ENCODE measurements around the gene PHLDA2.

Gene PHLDA2

GRCh38 chr11:2964782-2965181 is 35.6 kb upstream of the PHLDA2 start:
- ChIA-PET CTCF (no interaction called here), POLR2A (no interaction called here)
- no peak for DNase-seq (ENCODE audit: extremely low spot score)
- TF ChIP-seq FOXA1 (IDR thresholded peaks at IDR 0.05) (no peak), SUZ12 (IDR thresholded peaks at IDR 0.05) (no peak), HDGF (IDR thresholded peaks at IDR 0.05; ENCODE audit: borderline replicate concordance) (no peak), FOXM1 (IDR thresholded peaks at IDR 0.05; ENCODE audit: borderline replicate concordance) (no peak), ARNT (IDR thresholded peaks at IDR 0.05) (no peak), NFRKB (IDR thresholded peaks at IDR 0.05) (no peak), PKNOX1 (IDR thresholded peaks at IDR 0.05) (no peak), TARDBP (IDR thresholded peaks at IDR 0.05) (no peak), L3MBTL2 (conservative IDR thresholded peaks at IDR 0.05) (no peak), ZNF384 (IDR thresholded peaks at IDR 0.05) (no peak), ELF4 (IDR thresholded peaks at IDR 0.05) (no peak), FOXK2 (IDR thresholded peaks at IDR 0.05) (no peak), CTBP1 (IDR thresholded peaks at IDR 0.05; ENCODE audit: borderline replicate concordance) (no peak), LEF1 (IDR thresholded peaks at IDR 0.05; ENCODE audit: borderline replicate concordance) (no peak), BHLHE40 (IDR thresholded peaks at IDR 0.05; ENCODE audit: borderline replicate concordance) (no peak)

DNA sequence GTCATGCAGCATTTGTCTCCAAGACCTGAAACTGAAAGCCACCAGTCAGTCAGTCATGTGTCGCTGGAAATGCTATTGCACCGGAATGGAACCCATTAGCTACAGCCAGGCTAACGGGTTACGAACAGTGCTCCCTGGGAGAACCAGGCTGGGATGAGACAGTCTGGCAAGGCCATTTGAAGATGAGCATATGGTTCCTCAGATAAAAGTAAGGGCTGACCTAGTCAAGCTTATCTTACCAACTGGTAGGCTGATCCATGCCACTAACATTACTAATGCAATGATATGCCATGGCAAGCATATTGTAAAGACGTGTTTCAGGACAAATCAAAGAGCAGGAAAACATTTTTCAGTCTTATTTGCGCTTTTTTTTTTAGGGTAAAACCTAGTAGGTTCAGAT is 34.5 kb upstream of the PHLDA2 start:
- no peak for TF ChIP-seq SUZ12 (IDR thresholded peaks at IDR 0.05)
- TF ChIP-seq BHLHE40 (IDR thresholded peaks at IDR 0.05; ENCODE audit: borderline replicate concordance): no peak
- TF ChIP-seq FOXK2 (IDR thresholded peaks at IDR 0.05): no peak
- TF ChIP-seq ELF4 (IDR thresholded peaks at IDR 0.05): no peak
- no peak for TF ChIP-seq HDGF (IDR thresholded peaks at IDR 0.05; ENCODE audit: borderline replicate concordance)
- TF ChIP-seq PKNOX1 (IDR thresholded peaks at IDR 0.05): no peak
- TF ChIP-seq CTBP1 (IDR thresholded peaks at IDR 0.05; ENCODE audit: borderline replicate concordance): no peak
- TF ChIP-seq TARDBP (IDR thresholded peaks at IDR 0.05): no peak
- no peak for TF ChIP-seq FOXM1 (IDR thresholded peaks at IDR 0.05; ENCODE audit: borderline replicate concordance)
- TF ChIP-seq ZNF384 (IDR thresholded peaks at IDR 0.05): no peak
- no peak for TF ChIP-seq SP1 (IDR thresholded peaks at IDR 0.05)
- no peak for TF ChIP-seq L3MBTL2 (conservative IDR thresholded peaks at IDR 0.05)
- TF ChIP-seq NFRKB (IDR thresholded peaks at IDR 0.05): no peak
- no peak for TF ChIP-seq FOXA1 (IDR thresholded peaks at IDR 0.05)
- TF ChIP-seq ARNT (IDR thresholded peaks at IDR 0.05): no peak
- TF ChIP-seq LEF1 (IDR thresholded peaks at IDR 0.05; ENCODE audit: borderline replicate concordance): no peak
- POLR2A ChIA-PET: no interaction called here
- CTCF ChIA-PET: no interaction called here
- no peak for DNase-seq (ENCODE audit: extremely low spot score)

DNA sequence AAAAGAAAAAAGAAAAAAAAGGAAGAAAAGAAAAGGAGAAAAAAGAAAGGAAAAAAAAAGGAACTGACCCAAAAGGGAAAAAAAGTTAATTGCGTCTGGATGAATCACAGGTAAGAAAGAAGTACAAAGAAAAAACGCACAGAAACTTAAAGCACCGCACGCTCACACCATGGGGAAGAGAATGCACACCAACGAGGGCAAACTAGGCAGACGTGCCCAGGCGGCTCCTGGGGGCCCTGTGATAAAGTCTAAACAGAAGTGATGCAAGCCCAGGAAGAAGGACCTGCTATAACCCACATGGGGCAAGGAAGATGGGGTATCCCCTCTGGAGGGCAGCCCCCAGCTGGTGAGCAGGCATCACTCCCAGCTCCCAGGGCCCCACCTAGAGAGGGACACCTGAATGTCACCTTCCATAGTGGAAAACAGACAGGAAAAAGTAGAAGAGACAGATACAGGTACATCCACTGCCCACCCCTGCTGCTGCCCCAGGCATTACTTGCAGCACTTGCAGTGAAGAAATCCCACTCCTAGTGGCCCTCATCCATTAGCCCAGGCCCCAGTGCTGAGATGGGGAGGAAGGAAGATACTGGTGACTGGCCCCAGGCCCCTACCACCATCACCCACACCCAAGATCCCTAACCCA is 34.0 kb upstream of the PHLDA2 start:
- CTCF ChIA-PET: no interaction called here
- TF ChIP-seq SP1 (IDR thresholded peaks at IDR 0.05) (no peak), TARDBP (IDR thresholded peaks at IDR 0.05) (no peak), NFRKB (IDR thresholded peaks at IDR 0.05) (no peak), FOXK2 (IDR thresholded peaks at IDR 0.05) (no peak), FOXA1 (IDR thresholded peaks at IDR 0.05) (no peak), BHLHE40 (IDR thresholded peaks at IDR 0.05; ENCODE audit: borderline replicate concordance) (no peak), ARNT (IDR thresholded peaks at IDR 0.05) (no peak), ZNF384 (IDR thresholded peaks at IDR 0.05) (no peak), L3MBTL2 (conservative IDR thresholded peaks at IDR 0.05) (no peak), SUZ12 (IDR thresholded peaks at IDR 0.05) (no peak), ELF4 (IDR thresholded peaks at IDR 0.05) (no peak), CTBP1 (IDR thresholded peaks at IDR 0.05; ENCODE audit: borderline replicate concordance) (no peak), PKNOX1 (IDR thresholded peaks at IDR 0.05) (no peak)
- no peak for DNase-seq (ENCODE audit: extremely low spot score)
- POLR2A ChIA-PET: interaction anchor here (0.6 kb wide), 1 partner anchor 154 kb away, joined by 3 read pairs; no protein-coding TSS in a partner anchor

DNA sequence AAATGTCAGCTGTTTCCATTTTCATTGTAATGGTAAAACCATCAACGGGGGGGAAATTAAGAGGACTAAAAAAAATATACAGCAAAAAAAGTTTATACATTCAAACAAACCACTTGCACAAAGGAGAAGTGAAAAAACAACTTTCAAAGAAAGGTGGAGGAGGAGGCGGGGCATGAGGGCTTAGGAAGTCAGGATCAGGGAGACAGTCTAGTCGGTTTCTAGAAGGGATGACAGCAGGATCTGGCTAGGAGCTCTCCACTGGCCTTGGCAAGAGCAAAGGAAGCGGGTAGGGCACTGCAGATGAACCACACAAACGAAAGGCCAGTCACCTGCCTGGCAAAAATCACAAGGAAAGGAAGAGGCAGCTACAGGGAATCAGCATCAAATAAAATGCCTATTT is 31.9 kb upstream of the PHLDA2 start:
- DNase-seq (ENCODE audit: extremely low spot score): no peak
- CTCF ChIA-PET: no interaction called here
- POLR2A ChIA-PET: interaction anchor here (1.2 kb wide), 1 partner anchor 31 kb away, joined by 4 read pairs; the partner anchor contains the start of gene NAP1L4
- TF ChIP-seq FOXK2 (IDR thresholded peaks at IDR 0.05) (no peak), TARDBP (IDR thresholded peaks at IDR 0.05) (no peak), HDGF (IDR thresholded peaks at IDR 0.05; ENCODE audit: borderline replicate concordance) (no peak), BHLHE40 (IDR thresholded peaks at IDR 0.05; ENCODE audit: borderline replicate concordance) (no peak), PKNOX1 (IDR thresholded peaks at IDR 0.05) (no peak), NFRKB (IDR thresholded peaks at IDR 0.05) (no peak), ZNF384 (IDR thresholded peaks at IDR 0.05) (no peak), FOXM1 (IDR thresholded peaks at IDR 0.05; ENCODE audit: borderline replicate concordance) (no peak), SUZ12 (IDR thresholded peaks at IDR 0.05) (no peak), ARNT (IDR thresholded peaks at IDR 0.05) (no peak), SP1 (IDR thresholded peaks at IDR 0.05) (no peak), LEF1 (IDR thresholded peaks at IDR 0.05; ENCODE audit: borderline replicate concordance) (no peak), L3MBTL2 (conservative IDR thresholded peaks at IDR 0.05) (no peak), ELF4 (IDR thresholded peaks at IDR 0.05) (no peak), FOXA1 (IDR thresholded peaks at IDR 0.05) (no peak)

DNA sequence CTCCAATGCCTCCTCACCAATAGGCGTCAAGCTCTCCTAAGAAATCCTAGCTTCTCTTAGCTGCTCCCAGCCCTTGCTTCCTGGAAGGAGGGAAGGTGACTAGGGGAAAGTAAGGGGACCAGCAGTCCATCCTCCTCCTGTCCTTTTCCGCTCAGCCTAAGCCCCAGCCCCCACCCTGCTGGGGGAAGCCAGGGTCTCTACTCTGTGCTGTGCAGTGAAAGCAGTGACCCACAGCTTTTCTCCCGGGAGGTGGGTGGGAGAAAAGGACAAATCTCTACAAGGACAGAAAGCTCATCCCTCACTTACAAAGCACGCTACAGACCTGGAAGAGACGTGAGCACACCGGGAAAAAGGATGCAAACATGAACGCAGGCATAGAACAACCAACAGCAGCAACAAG is 30.9 kb upstream of the PHLDA2 start:
- DNase-seq (ENCODE audit: extremely low spot score): no peak
- CTCF ChIA-PET: no interaction called here
- TF ChIP-seq FOXM1 (IDR thresholded peaks at IDR 0.05; ENCODE audit: borderline replicate concordance) (no peak), L3MBTL2 (conservative IDR thresholded peaks at IDR 0.05) (no peak), LEF1 (IDR thresholded peaks at IDR 0.05; ENCODE audit: borderline replicate concordance) (no peak), CTBP1 (IDR thresholded peaks at IDR 0.05; ENCODE audit: borderline replicate concordance) (no peak), SP1 (IDR thresholded peaks at IDR 0.05) (no peak), BHLHE40 (IDR thresholded peaks at IDR 0.05; ENCODE audit: borderline replicate concordance) (no peak), ELF4 (IDR thresholded peaks at IDR 0.05) (no peak), TARDBP (IDR thresholded peaks at IDR 0.05) (no peak), SUZ12 (IDR thresholded peaks at IDR 0.05) (no peak)
- POLR2A ChIA-PET: interaction anchor here (0.8 to 1.2 kb wide), 2 partner anchors 26 to 32 kb away, joined by 3 to 4 read pairs; partner anchors contain the start of gene NAP1L4

All from HEK293T (cell line).